Spleen (tissue), 7 donors: Measurements from ENCODE around the gene EMC1.

Source experiments
- POLR2A ChIP-seq, 3 donors: fragments of 450-650 bp; IDR thresholded peaks; one replicate each; pipeline ENCODE4 v1.5.1; 2017; ENCODE audit warnings: antibody characterized with exemption in 3 of 3, mild to moderate bottlenecking in 1 of 3
- POLR2AphosphoS5 ChIP-seq, 3 donors: sonication (generic); formaldehyde crosslinking; IDR thresholded peaks; one replicate each; pipeline ENCODE4 v1.5.1; 2017; ENCODE audit warnings: antibody characterized with exemption in 3 of 3
- TF ChIP-seq, protein P1 (sequence below), 11 experiments: fragments of 200-600 bp in 7 of 11; fragments of 450-650 bp in 4 of 11; sonication (generic) in 4 of 11; IDR thresholded peaks in 8 of 11; conservative IDR thresholded peaks in 3 of 11; 1 replicate in 7 of 11; 2 replicates in 4 of 11; pipeline versions ENCODE4 v1.4.0 to v1.8.0; 2016 to 2021; ENCODE audit warnings: antibody characterized with exemption in 11 of 11, inconsistent platforms in 4 of 11, mild to moderate bottlenecking in 1 of 11
- donor health status: DM: no; HTN: no; CAD: no; lungs with moderate emphysema.
- donor health status: DM: no; HTN: no; CAD: no.
- donor health status: DM: no; HTN: no; CAD: no.

GRCh38 chr1:19212167-19212566 is 39.2 kb downstream of the EMC1 start:
- TF ChIP-seq, protein P1, sequence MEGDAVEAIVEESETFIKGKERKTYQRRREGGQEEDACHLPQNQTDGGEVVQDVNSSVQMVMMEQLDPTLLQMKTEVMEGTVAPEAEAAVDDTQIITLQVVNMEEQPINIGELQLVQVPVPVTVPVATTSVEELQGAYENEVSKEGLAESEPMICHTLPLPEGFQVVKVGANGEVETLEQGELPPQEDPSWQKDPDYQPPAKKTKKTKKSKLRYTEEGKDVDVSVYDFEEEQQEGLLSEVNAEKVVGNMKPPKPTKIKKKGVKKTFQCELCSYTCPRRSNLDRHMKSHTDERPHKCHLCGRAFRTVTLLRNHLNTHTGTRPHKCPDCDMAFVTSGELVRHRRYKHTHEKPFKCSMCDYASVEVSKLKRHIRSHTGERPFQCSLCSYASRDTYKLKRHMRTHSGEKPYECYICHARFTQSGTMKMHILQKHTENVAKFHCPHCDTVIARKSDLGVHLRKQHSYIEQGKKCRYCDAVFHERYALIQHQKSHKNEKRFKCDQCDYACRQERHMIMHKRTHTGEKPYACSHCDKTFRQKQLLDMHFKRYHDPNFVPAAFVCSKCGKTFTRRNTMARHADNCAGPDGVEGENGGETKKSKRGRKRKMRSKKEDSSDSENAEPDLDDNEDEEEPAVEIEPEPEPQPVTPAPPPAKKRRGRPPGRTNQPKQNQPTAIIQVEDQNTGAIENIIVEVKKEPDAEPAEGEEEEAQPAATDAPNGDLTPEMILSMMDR (IDR thresholded peaks at IDR 0.05 in 8 of 11, conservative IDR thresholded peaks at IDR 0.05 in 3 of 11) = no peak
- TF ChIP-seq POLR2AphosphoS5 (IDR thresholded peaks at IDR 0.05) (no peak), POLR2A (IDR thresholded peaks at IDR 0.05) (no peak)
